ENCODE results near the gene TULP1. TPM values are rescaled to one million over a fixed set of nuclear protein-coding genes. Genes with fewer than 3 reads are reported as not detected.
A peak's percentile ranks its signal among the peaks of the same experiment; 100 is the strongest.

TULP1 gene
- total RNA-seq, 3 donors from 2014 or later, result not detected

DNA sequence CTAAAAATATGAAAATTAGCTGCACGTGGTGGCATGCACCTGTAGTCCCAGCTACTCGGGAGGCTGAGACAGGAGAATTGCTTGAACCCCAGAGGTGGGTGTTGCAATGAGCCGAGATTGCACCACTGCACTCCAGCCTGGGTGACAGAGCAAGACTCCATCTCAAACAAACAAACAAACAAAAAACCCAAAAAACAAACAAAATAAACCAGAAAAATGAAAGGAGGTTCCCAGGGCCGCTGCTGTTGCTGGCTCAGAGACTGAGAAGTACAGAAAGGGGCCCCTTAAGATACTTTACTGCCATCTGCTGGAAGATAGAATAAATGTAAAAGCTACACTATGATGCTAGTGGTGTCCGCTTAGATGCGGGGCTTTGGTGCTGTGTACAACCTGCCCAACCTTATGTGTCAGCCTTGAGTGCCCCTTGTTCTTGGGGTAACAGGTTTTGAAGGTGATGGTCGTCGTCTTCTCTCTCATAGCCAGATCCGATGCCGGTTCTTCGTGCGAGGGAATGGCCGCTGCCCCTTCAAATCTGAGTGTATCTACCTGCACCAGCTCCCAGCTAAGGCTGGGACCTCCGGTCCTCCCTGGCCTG, 63.3 kb downstream of the TULP1 start:
- DNase-seq (peak in 1 of 3 donors; percentile 48), ATAC-seq (peak; percentile 63)
- no peaks in the 10 kb centered on the region for H3K9me3 ChIP-seq
- intact Hi-C loops (cut with DNase I, micrococcal nuclease), result loop anchor here (5.0 kb wide), 1 partner anchor 107 kb away; the partner anchor contains the start of gene PPARD (in 2 of the 2)
- TF ChIP-seq CTCF (IDR thresholded peaks at IDR 0.05), result no peak
- no peak overlapping the region for H3K4me3 ChIP-seq
- no peaks in the 10 kb centered on the region for H3K36me3 ChIP-seq (ENCODE audit: low read depth)
- H3K4me1 ChIP-seq (ENCODE audit: low read depth), result peaks cover 12% of the 10 kb centered on the region

GRCh38 chr6:35448191-35448590, 64.5 kb downstream of the TULP1 start:
- Histone ChIP-seq H3K36me3 (ENCODE audit: low read depth) (no peaks in the 10 kb centered on the region), H3K9me3 (no peaks in the 10 kb centered on the region), H3K4me3 (no peak overlapping the region), H3K4me1 (ENCODE audit: low read depth) (peaks cover 9% of the 10 kb centered on the region)
- DNase-seq, result no peak
- intact Hi-C loops (cut with DNase I, micrococcal nuclease), result loop anchor here (5.0 kb wide), 1 partner anchor 106 kb away; the partner anchor contains the start of gene PPARD (in 2 of the 2)
- ATAC-seq, result no peak
- TF ChIP-seq CTCF (IDR thresholded peaks at IDR 0.05), result no peak

Small RNA genes within 50 kb of the gene (microRNA-seq; reads per million reads assigned to microRNA genes)
- 0.93 reads per million for gene MIR7111

Other genes with a start within 250 kb of the TULP1 start
- 10 to 100 TPM in 2 of 3 donors, 1 to 10 TPM in 1; 7.4 to 15.1 (median 13.7) TPM for gene DEF6, start 215.1 kb downstream of the TULP1 start, total RNA-seq
- 10 to 100 TPM; 44.4 to 66.7 (median 65.6) TPM for gene PPARD, start 170.3 kb downstream of the TULP1 start, total RNA-seq
- gene FANCE, start 60.6 kb downstream of the TULP1 start, total RNA-seq, result 1 to 10 TPM; 4.1 to 5.0 (median 4.4) TPM
- gene RPL10A, start 44.5 kb downstream of the TULP1 start, total RNA-seq, result 1,000 to 10,000 TPM in 1 of 3 donors, 100 to 1,000 TPM in 2; 849 to 1,069 (median 985) TPM
- gene TEAD3, start 15.8 kb downstream of the TULP1 start, total RNA-seq, result 10 to 100 TPM; 28.3 to 98.0 (median 28.8) TPM
- gene FKBP5, start 176.0 kb upstream of the TULP1 start, total RNA-seq, result 100 to 1,000 TPM in 2 of 3 donors, 10 to 100 TPM in 1; 22.1 to 174 (median 150) TPM
- under 1 TPM; 0.31 to 0.55 (median 0.44) TPM for gene ARMC12, start 224.1 kb upstream of the TULP1 start, total RNA-seq

Data from mucosa of descending colon (tissue), 3 donors.